Common myeloid progenitor, CD34-positive (primary cell): ENCODE measurements around the gene POU4F3.

Experiments used
- CTCF ChIA-PET: fragments of 350-600 bp; sonication (Branson Sonifier 250); formaldehyde crosslinking; loops from one replicate; lab custom pipeline; 2021; ENCODE audit warnings: antibody characterized with exemption; lab: Charles Lee
- POLR2A ChIA-PET: fragments of 350-600 bp; sonication (Branson Sonifier 250); formaldehyde crosslinking; loops from one replicate; lab custom pipeline; 2021; ENCODE audit warnings: antibody characterized with exemption; lab: Charles Lee
- DNase-seq, 3 donors: peaks; one replicate each; pipeline versions ENCODE4 v3.0.0 to v3.0.0-alpha.2; 2013
- H3K27ac ChIP-seq, 2 experiments: 1 replicate in 1 of 2; 2 replicates in 1 of 2; pipeline ENCODE4 v1.7.0; 2013; ENCODE audit warnings: inconsistent platforms in 2 of 2, low read length in 2 of 2, mild to moderate bottlenecking in 2 of 2, low read depth in 1 of 2, moderate library complexity in 1 of 2; ENCODE audit not compliant: severe bottlenecking in 2 of 2, insufficient read depth in 1 of 2, poor library complexity in 1 of 2
- H3K27me3 ChIP-seq, 5 experiments: replicated peaks in 2 of 5; 1 replicate in 3 of 5; 2 replicates in 2 of 5; pipeline versions ENCODE4 v1.6.1 to v1.7.0; 2013; ENCODE audit warnings: low read length in 4 of 5, mild to moderate bottlenecking in 2 of 5, moderate library complexity in 2 of 5, inconsistent platforms in 1 of 5; ENCODE audit not compliant: insufficient read depth in 5 of 5, control insufficient read depth in 4 of 5
- H3K36me3 ChIP-seq, 4 experiments: 1 replicate in 2 of 4; 2 replicates in 2 of 4; pipeline versions ENCODE4 v1.6.1 to v1.7.0; 2013; ENCODE audit warnings: low read length in 3 of 4, control low read depth in 1 of 4, mild to moderate bottlenecking in 1 of 4; ENCODE audit not compliant: control insufficient read depth in 4 of 4, insufficient read depth in 4 of 4
- H3K4me1 ChIP-seq, 4 experiments: 1 replicate in 3 of 4; 2 replicates in 1 of 4; pipeline versions ENCODE4 v1.6.1 to v1.7.1; 2013; ENCODE audit warnings: low read length in 3 of 4, mild to moderate bottlenecking in 3 of 4, control low read depth in 1 of 4, inconsistent platforms in 1 of 4, moderate library complexity in 1 of 4; ENCODE audit not compliant: control insufficient read depth in 4 of 4, insufficient read depth in 4 of 4; ENCODE audit errors: control extremely low read depth in 1 of 4
- H3K4me3 ChIP-seq, 7 experiments: 1 replicate in 4 of 7; 2 replicates in 3 of 7; pipeline versions ENCODE4 v1.5.1 to v1.7.0; 2013; ENCODE audit warnings: mild to moderate bottlenecking in 7 of 7, low read length in 6 of 7, moderate library complexity in 6 of 7, inconsistent platforms in 2 of 7, low read depth in 2 of 7, control low read depth in 1 of 7; ENCODE audit not compliant: insufficient read depth in 4 of 7, control insufficient read depth in 1 of 7; ENCODE audit errors: extremely low read depth in 1 of 7
- H3K9me3 ChIP-seq, 5 experiments: 1 replicate in 4 of 5; 2 replicates in 1 of 5; pipeline versions ENCODE4 v1.6.1 to v1.7.1; 2013; ENCODE audit warnings: low read length in 4 of 5, mild to moderate bottlenecking in 2 of 5, inconsistent platforms in 1 of 5, low read depth in 1 of 5, moderate library complexity in 1 of 5; ENCODE audit not compliant: control insufficient read depth in 4 of 5, insufficient read depth in 2 of 5; ENCODE audit errors: control extremely low read depth in 1 of 5
- WGBS: methylation state at CpG from one replicate; pipeline ENCODE4 v1.1.5; 2013; ENCODE audit not compliant: insufficient coverage; 5-methylcytosine and 5-hydroxymethylcytosine counted together

The POU4F3 gene

GRCh38 chr5:146342882-146343865, 4.5 kb downstream of the POU4F3 start:
- Histone ChIP-seq H3K27me3 (peaks cover 5 to 100% (median 67%) of the 10 kb centered on the region in 5 experiments), H3K9me3 (peaks cover 0 to 4% (median 0%) of the 10 kb centered on the region in 5 experiments), H3K27ac (no peak overlapping the region), H3K4me1 (peaks cover 0 to 47% (median 39%) of the 10 kb centered on the region in 4 experiments), H3K4me3 (no peak overlapping the region), H3K36me3 (no peaks in the 10 kb centered on the region)
- DNase-seq: peak in 1 of 3 donors; percentile 34
- ChIA-PET CTCF (no interaction called here), POLR2A (no interaction called here)
- 2% methylated on average over 37 of the region's 46 CpGs for WGBS

DNA sequence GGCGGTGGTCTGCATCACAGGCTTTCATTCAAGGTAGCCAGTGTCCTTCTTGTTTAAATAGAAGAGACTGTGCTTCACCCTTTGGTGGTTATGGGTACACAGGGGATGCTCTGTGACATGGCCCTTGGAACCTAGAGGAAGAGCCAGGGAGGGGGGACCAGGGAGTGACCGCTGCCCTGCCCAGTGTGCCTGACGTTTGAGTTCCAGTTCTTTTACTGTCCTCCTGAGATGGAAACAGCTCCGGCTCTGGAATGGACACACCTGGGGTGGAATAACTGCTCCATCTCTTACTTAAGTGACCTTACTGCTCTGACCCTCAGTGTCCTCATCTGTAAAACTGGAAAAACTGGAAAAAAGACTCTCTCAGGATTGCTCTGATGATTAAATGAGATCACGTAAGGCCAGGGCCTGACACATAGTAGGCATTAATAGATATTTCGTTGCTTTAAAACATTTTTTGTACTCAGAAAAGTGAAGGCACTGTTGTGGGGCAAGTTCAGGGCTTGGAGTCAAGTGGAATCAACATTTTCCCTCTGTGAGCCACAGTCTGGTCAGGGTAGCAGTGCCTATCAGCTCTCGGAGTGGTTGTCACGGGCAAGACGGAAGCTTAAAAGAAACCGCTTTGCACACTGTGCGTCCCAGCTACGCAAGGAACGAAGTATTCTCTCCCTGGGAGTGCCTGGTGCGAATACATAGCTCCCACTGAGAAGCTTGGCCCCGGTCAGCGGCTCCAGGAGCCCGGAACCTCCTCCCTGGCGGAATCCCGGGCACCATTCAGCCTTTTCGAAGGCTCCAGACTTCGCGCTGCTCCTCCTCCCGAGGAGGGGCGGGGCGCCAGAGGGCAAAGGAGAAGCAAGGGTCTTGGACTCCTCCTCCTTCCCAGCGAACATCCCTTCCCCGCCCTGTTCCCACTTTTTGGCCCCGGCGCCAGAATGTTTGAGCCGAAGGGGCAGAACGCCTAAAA, 5.8 kb downstream of the POU4F3 start:
- Histone ChIP-seq H3K27me3 (peaks cover 5 to 98% (median 63%) of the 10 kb centered on the region in 5 experiments), H3K36me3 (no peaks in the 10 kb centered on the region), H3K4me1 (peaks cover 0 to 38% (median 32%) of the 10 kb centered on the region in 4 experiments), H3K27ac (no peak overlapping the region), H3K4me3 (peak overlapping the region in 5 of 7 experiments; percentile 36 to 73 (median 47)), H3K9me3 (peaks cover 0 to 4% (median 0%) of the 10 kb centered on the region in 5 experiments)
- 8% methylated on average over 20 of the region's 31 CpGs for WGBS
- peak; percentile 22 to 51 (median 46) for DNase-seq
- CTCF ChIA-PET: interaction anchor here (0.6 to 0.8 kb wide), 2 partner anchors 10 to 335 kb away, joined by 3 to 4 read pairs; no protein-coding TSS in a partner anchor
- POLR2A ChIA-PET: no interaction called here

DNA sequence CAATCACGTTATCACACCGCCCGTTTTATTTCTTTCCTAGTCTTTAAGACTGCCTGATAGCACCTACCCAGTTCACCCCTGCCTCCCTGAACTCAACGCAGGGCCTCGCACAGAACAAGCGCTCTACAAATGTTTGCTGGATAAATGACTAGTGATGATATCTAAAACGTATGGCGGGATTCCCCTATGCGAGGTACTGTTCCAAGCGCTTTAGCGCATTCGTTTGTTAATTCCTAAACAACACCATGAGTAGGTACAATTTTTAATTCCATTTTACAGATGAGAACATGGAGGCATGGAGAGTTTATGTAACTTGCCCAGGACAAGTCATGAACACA, 6.6 kb downstream of the POU4F3 start:
- no peak for DNase-seq
- Histone ChIP-seq H3K9me3 (peaks cover 0 to 4% (median 0%) of the 10 kb centered on the region in 5 experiments), H3K4me1 (peaks cover 0 to 30% (median 26%) of the 10 kb centered on the region in 4 experiments), H3K27ac (no peak overlapping the region), H3K4me3 (peak overlapping the region in 3 of 7 experiments; percentile 53 to 73 (median 65)), H3K27me3 (peaks cover 5 to 97% (median 61%) of the 10 kb centered on the region in 5 experiments), H3K36me3 (no peaks in the 10 kb centered on the region)
- ChIA-PET POLR2A (no interaction called here), CTCF (interaction anchor here (0.6 to 0.8 kb wide), 2 partner anchors 10 to 336 kb away, joined by 3 to 4 read pairs; no protein-coding TSS in a partner anchor)
- WGBS: 17% methylated on average over 3 of the region's 12 CpGs

DNA sequence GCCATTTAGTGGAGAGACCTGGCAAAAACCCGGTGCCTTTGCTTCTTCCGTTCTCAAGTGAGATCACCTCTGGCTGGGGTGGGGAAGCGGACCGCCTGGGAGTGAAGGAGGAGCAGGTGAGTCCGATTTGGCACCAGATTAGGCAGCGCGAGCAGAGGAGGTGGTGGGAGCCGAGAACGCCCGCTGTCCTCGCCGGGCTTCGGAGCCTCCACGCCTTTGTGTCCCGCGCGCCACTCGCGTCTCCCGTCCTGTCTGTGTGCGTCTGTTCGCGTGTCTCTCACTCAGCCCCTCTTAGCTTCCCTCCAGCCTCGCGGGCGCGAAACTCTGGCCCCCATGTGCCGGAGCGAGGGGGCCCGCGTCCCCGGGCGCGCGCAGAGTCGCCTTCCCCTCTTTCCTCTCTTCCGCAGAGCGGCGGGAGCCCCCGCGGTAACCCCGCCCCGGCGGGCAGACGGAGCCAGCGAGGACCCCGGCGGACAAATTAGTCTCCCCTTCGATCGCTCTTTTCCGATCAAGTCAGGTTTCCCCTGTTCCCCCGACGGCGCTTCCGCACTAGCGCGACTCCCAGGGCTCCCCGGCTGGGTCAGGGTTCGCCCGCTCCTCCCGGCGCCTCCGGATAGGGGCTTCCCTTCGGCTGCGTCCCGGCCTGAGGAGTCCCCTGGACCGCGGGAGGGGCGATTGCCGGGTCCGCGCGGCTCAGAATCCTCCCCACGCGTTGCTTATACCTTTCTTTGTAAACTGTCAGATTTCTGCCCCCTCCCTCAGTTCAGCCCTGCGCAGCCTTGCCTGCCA, 7.1 kb downstream of the POU4F3 start:
- CTCF ChIA-PET: no interaction called here
- peaks cover 0 to 28% (median 25%) of the 10 kb centered on the region in 4 experiments for H3K4me1 ChIP-seq
- peaks cover 0 to 4% (median 0%) of the 10 kb centered on the region in 5 experiments for H3K9me3 ChIP-seq
- WGBS: 1% methylated on average over 75 of the region's 76 CpGs
- peak overlapping the region in 5 of 7 experiments; percentile 9 to 65 (median 52) for H3K4me3 ChIP-seq
- H3K36me3 ChIP-seq: no peaks in the 10 kb centered on the region
- POLR2A ChIA-PET: no interaction called here
- H3K27me3 ChIP-seq: peaks cover 4 to 94% (median 59%) of the 10 kb centered on the region in 5 experiments
- H3K27ac ChIP-seq: no peak overlapping the region
- peak in 1 of 3 donors; percentile 26 for DNase-seq

DNA sequence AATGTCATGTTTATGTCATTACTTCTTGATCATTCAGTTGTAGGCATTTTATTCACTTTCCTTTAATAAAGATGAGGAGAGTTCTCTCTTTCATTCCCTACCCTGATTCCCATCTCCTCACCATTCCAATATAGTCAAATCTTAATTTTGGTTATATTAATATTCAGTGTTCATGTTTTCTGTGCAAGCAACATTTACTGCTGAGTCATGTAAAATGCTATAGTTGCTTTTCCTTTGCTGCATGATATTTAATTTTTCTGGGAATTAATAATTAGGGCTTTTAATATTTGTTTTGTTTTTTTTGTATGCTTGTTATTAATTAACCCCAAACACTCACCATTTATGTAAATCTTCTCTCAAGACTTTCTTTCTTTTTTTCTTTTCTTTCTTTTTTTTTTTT, 18.5 kb downstream of the POU4F3 start:
- Histone ChIP-seq H3K4me1 (peaks cover 0 to 6% (median 3%) of the 10 kb centered on the region in 4 experiments), H3K27me3 (peaks cover 0 to 4% (median 0%) of the 10 kb centered on the region in 5 experiments), H3K9me3 (no peaks in the 10 kb centered on the region), H3K36me3 (no peaks in the 10 kb centered on the region), H3K27ac (no peak overlapping the region), H3K4me3 (no peak overlapping the region)
- ChIA-PET CTCF (no interaction called here), POLR2A (no interaction called here)
- DNase-seq: no peak

DNA sequence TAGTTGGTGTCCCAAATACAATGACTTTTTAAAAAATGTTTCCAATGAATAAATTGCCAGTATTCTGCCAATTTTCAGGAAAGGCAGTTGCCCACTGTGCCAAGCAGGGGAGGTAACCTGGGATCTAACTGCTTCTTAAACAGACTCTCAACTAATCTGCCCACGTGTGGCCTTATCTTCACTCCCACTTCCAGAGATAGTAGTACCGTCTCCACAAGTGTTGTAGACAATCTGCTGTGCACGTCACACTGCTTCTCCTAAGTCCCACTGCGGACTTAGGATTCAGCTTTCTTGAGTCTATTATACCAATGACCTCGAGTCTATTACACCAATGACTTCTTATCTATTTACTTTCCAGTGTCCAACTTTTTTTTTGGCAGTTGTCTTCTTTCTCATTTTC, 21.2 kb downstream of the POU4F3 start:
- no peak overlapping the region for H3K27ac ChIP-seq
- no peaks in the 10 kb centered on the region for H3K36me3 ChIP-seq
- ChIA-PET POLR2A (no interaction called here), CTCF (no interaction called here)
- DNase-seq: no peak
- WGBS: 97% methylated on average over 4 of the region's 5 CpGs
- H3K9me3 ChIP-seq: no peaks in the 10 kb centered on the region
- H3K4me3 ChIP-seq: no peak overlapping the region
- H3K27me3 ChIP-seq: peaks cover 0 to 2% (median 0%) of the 10 kb centered on the region in 5 experiments
- H3K4me1 ChIP-seq: peaks cover 0 to 14% (median 9%) of the 10 kb centered on the region in 4 experiments
